ENCODE measurements around the gene NOL12.

Gene NOL12

DNA sequence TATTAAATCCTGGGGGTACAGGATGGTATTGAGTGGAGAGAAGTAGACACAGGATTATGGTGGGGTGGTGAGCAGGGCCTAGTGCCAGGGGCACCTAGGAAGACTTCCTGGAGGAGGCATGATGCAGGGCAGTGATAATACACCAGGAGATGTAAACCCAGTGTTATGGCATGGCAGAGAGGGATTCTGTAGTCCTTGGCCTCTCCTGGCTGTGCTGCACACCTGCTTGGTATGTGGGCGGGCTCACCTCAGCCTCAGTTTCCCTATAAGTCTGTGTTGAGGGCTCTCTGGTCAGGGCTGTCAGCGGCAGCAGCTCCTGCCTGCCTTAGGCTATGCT lies 25.5 kb upstream of the NOL12 start (continued):
- TF ChIP-seq, protein P1, sequence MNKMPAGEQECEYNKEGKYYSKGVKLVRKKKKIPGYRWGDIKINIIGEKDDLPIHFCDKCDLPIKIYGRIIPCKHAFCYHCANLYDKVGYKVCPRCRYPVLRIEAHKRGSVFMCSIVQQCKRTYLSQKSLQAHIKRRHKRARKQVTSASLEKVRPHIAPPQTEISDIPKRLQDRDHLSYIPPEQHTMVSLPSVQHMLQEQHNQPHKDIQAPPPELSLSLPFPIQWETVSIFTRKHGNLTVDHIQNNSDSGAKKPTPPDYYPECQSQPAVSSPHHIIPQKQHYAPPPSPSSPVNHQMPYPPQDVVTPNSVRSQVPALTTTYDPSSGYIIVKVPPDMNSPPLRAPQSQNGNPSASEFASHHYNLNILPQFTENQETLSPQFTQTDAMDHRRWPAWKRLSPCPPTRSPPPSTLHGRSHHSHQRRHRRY (tag by site-specific recombination; IDR thresholded peaks at IDR 0.05): no peak
- no peak for TF ChIP-seq HOXD13 (CRISPR knock-in tag; IDR thresholded peaks at IDR 0.05; ENCODE audit: borderline replicate concordance)
- TF ChIP-seq ZNF768 (tag by site-specific recombination; IDR thresholded peaks at IDR 0.05): peak; percentile 56; the same call in 1 of the 2 replicates
- TF ChIP-seq ZNF510 (tag by site-specific recombination; IDR thresholded peaks at IDR 0.05; ENCODE audit: insufficient replicate concordance): no peak
- TF ChIP-seq, protein P2, sequence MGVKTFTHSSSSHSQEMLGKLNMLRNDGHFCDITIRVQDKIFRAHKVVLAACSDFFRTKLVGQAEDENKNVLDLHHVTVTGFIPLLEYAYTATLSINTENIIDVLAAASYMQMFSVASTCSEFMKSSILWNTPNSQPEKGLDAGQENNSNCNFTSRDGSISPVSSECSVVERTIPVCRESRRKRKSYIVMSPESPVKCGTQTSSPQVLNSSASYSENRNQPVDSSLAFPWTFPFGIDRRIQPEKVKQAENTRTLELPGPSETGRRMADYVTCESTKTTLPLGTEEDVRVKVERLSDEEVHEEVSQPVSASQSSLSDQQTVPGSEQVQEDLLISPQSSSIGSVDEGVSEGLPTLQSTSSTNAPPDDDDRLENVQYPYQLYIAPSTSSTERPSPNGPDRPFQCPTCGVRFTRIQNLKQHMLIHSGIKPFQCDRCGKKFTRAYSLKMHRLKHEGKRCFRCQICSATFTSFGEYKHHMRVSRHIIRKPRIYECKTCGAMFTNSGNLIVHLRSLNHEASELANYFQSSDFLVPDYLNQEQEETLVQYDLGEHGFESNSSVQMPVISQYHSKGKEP (tag by site-specific recombination; IDR thresholded peaks at IDR 0.05): no peak
- TF ChIP-seq ZFP41 (tag by site-specific recombination; IDR thresholded peaks at IDR 0.05; ENCODE audit: borderline replicate concordance): no peak
- TF ChIP-seq, protein P3, sequence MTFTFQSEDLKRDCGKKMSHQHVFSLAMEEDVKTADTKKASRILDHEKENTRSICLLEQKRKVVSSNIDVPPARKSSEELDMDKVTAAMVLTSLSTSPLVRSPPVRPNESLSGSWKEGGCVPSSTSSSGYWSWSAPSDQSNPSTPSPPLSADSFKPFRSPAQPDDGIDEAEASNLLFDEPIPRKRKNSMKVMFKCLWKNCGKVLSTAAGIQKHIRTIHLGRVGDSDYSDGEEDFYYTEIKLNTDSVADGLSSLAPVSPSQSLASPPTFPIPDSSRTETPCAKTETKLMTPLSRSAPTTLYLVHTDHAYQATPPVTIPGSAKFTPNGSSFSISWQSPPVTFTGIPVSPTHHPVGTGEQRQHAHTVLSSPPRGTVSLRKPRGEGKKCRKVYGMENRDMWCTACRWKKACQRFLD (tag by site-specific recombination; IDR thresholded peaks at IDR 0.05): no peak
- TF ChIP-seq, protein P4, sequence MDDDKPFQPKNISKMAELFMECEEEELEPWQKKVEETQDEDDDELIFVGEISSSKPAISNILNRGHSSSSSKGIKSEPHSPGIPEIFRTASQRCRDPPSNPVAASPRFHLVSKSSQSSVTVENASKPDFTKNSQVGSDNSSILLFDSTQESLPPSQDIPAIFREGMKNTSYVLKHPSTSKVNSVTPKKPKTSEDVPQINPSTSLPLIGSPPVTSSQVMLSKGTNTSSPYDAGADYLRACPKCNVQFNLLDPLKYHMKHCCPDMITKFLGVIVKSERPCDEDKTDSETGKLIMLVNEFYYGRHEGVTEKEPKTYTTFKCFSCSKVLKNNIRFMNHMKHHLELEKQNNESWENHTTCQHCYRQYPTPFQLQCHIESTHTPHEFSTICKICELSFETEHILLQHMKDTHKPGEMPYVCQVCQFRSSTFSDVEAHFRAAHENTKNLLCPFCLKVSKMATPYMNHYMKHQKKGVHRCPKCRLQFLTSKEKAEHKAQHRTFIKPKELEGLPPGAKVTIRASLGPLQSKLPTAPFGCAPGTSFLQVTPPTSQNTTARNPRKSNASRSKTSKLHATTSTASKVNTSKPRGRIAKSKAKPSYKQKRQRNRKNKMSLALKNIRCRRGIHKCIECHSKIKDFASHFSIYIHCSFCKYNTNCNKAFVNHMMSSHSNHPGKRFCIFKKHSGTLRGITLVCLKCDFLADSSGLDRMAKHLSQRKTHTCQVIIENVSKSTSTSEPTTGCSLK (tag by site-specific recombination; IDR thresholded peaks at IDR 0.05): no peak
- no peak for TF ChIP-seq ZNF521 (tag by site-specific recombination; IDR thresholded peaks at IDR 0.05)
- no peak for TF ChIP-seq ZFP69B (tag by site-specific recombination; IDR thresholded peaks at IDR 0.05)
- TF ChIP-seq, protein P5, sequence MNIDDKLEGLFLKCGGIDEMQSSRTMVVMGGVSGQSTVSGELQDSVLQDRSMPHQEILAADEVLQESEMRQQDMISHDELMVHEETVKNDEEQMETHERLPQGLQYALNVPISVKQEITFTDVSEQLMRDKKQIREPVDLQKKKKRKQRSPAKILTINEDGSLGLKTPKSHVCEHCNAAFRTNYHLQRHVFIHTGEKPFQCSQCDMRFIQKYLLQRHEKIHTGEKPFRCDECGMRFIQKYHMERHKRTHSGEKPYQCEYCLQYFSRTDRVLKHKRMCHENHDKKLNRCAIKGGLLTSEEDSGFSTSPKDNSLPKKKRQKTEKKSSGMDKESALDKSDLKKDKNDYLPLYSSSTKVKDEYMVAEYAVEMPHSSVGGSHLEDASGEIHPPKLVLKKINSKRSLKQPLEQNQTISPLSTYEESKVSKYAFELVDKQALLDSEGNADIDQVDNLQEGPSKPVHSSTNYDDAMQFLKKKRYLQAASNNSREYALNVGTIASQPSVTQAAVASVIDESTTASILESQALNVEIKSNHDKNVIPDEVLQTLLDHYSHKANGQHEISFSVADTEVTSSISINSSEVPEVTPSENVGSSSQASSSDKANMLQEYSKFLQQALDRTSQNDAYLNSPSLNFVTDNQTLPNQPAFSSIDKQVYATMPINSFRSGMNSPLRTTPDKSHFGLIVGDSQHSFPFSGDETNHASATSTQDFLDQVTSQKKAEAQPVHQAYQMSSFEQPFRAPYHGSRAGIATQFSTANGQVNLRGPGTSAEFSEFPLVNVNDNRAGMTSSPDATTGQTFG (tag by site-specific recombination; IDR thresholded peaks at IDR 0.05; ENCODE audit: borderline replicate concordance): no peak
- TF ChIP-seq ZBTB17 (tag by site-specific recombination; IDR thresholded peaks at IDR 0.05): no peak
- TF ChIP-seq, protein P6, sequence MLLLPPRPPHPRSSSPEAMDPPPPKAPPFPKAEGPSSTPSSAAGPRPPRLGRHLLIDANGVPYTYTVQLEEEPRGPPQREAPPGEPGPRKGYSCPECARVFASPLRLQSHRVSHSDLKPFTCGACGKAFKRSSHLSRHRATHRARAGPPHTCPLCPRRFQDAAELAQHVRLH (tag by site-specific recombination; IDR thresholded peaks at IDR 0.05): peak; percentile 79
- TF ChIP-seq ZNF335 (tag by site-specific recombination; conservative IDR thresholded peaks at IDR 0.05): no peak
- 0 out of 2 replicates have a peak, but pooled peaks have one; percentile 10 for TF ChIP-seq ZBTB8A (tag by site-specific recombination; IDR thresholded peaks at IDR 0.05)
- no peak for TF ChIP-seq SP3 (tag by site-specific recombination; IDR thresholded peaks at IDR 0.05)
- TF ChIP-seq PRDM1 (tag by site-specific recombination; IDR thresholded peaks at IDR 0.05): no peak
- TF ChIP-seq ZFP3 (tag by site-specific recombination; IDR thresholded peaks at IDR 0.05; ENCODE audit: low read depth): peak; percentile 39; the same call in 1 of the 2 replicates
- TF ChIP-seq, protein P7, sequence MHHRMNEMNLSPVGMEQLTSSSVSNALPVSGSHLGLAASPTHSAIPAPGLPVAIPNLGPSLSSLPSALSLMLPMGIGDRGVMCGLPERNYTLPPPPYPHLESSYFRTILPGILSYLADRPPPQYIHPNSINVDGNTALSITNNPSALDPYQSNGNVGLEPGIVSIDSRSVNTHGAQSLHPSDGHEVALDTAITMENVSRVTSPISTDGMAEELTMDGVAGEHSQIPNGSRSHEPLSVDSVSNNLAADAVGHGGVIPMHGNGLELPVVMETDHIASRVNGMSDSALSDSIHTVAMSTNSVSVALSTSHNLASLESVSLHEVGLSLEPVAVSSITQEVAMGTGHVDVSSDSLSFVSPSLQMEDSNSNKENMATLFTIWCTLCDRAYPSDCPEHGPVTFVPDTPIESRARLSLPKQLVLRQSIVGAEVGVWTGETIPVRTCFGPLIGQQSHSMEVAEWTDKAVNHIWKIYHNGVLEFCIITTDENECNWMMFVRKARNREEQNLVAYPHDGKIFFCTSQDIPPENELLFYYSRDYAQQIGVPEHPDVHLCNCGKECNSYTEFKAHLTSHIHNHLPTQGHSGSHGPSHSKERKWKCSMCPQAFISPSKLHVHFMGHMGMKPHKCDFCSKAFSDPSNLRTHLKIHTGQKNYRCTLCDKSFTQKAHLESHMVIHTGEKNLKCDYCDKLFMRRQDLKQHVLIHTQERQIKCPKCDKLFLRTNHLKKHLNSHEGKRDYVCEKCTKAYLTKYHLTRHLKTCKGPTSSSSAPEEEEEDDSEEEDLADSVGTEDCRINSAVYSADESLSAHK (tag by site-specific recombination; IDR thresholded peaks at IDR 0.05): 0 out of 2 replicates have a peak, but pooled peaks have one; percentile 20
- no peak for TF ChIP-seq HOXC10 (CRISPR knock-in tag; IDR thresholded peaks at IDR 0.05)
- no peak for TF ChIP-seq ZNF555 (tag by site-specific recombination; conservative IDR thresholded peaks at IDR 0.05)
- no peak for TF ChIP-seq ZNF549 (tag by site-specific recombination; IDR thresholded peaks at IDR 0.05)
- TF ChIP-seq, protein P8, sequence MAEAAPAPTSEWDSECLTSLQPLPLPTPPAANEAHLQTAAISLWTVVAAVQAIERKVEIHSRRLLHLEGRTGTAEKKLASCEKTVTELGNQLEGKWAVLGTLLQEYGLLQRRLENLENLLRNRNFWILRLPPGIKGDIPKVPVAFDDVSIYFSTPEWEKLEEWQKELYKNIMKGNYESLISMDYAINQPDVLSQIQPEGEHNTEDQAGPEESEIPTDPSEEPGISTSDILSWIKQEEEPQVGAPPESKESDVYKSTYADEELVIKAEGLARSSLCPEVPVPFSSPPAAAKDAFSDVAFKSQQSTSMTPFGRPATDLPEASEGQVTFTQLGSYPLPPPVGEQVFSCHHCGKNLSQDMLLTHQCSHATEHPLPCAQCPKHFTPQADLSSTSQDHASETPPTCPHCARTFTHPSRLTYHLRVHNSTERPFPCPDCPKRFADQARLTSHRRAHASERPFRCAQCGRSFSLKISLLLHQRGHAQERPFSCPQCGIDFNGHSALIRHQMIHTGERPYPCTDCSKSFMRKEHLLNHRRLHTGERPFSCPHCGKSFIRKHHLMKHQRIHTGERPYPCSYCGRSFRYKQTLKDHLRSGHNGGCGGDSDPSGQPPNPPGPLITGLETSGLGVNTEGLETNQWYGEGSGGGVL (tag by site-specific recombination; IDR thresholded peaks at IDR 0.05): no peak
- peak; percentile 70 for TF ChIP-seq ZNF600 (tag by site-specific recombination; IDR thresholded peaks at IDR 0.05)
- TF ChIP-seq GLIS2 (tag by site-specific recombination; IDR thresholded peaks at IDR 0.05): no peak
- no peak for TF ChIP-seq ZSCAN16 (tag by site-specific recombination; IDR thresholded peaks at IDR 0.05)
- TF ChIP-seq KLF16 (tag by site-specific recombination; IDR thresholded peaks at IDR 0.05): no peak
